GM19438 (cell line): Measurements from ENCODE around the gene DEDD2.

Source experiments
- ATAC-seq: cut with Tn5 transposase; IDR thresholded peaks from one replicate; pipeline ENCODE4 v1.9.1; 2021; ENCODE audit warnings: low read depth; ENCODE audit not compliant: unreplicated experiment

DEDD2 gene

GRCh38 chr19:42249149-42249750 is 31.8 kb upstream of the DEDD2 start:
- no peak for ATAC-seq

DNA sequence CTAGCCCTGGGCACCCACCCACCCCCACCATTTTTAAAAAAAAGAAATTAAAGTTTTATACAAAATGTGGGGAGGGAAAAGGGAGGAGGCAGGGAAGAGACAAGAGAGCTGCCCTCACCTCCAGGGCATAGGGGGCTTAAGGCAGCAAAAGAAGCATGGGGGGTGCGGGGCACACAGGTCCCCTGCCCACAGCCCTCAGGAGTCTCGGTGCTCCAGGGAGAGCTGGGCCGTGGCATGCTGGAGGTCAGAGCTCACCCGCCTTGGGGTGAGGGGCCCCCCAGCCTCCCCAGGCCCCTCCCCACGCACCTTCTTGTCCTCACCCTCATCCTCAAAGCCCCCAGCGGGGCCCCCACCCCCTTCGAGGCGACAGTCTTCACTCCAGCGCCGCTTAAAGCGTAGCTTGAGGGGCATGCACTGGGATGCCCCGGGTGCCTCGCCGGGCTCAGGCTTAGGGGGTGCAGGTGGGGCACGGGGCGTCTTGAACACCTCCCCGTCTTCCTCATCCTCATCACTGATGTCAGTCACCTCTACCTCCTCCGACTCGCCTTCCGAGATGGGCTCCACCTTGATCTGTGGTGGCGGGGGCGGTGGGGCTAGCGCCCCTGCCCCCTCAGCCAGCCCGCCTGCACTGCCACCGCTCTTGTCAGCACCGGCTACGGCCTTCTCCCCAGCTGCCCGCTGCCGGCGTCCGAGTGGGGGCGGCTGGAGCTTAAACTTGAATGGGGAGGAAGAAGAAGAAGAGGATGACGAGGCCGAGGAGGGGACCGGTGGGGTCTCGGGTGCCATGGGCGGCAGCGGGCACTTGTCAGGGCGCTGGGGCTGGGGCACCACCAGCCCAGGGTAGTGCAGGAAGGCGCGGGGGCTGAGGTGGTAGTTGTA is 31.0 kb upstream of the DEDD2 start:
- ATAC-seq, result no peak

- no peak for ATAC-seq
Observed at GRCh38 chr19:42247640-42248199, 30.2 kb upstream of the DEDD2 start.

- no peak for ATAC-seq
Observed at GRCh38 chr19:42246922-42247639, 29.6 kb upstream of the DEDD2 start.

- no peak for ATAC-seq
Observed at GRCh38 chr19:42246143-42246921, 28.9 kb upstream of the DEDD2 start.

DNA sequence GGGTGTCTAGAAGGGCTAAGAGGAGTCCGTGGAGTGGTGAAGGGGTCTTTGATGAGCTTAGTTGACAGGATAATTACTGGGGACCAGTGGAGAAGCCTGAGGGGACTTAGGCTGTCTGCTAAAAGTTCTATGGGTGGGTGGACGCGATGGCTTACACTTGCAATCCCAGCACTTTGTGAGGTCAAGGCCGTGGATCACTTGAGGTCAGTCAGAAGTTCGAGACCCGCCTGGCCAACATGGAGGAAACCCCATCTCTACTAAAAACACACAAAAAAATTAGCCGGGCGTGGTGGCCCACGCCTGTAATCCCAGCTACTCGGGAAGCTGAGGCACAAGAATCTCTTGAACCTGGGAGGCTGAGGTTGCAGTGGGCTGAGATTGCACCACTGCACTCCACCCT is 27.8 kb upstream of the DEDD2 start:
- no peak for ATAC-seq

GRCh38 chr19:42244347-42245220 is 27.1 kb upstream of the DEDD2 start:
- ATAC-seq, result peak; percentile 32

GRCh38 chr19:42242512-42243409 is 25.3 kb upstream of the DEDD2 start, which contains the start of gene GSK3A:
GSK3A (minus strand) TSS chr19:42242602; CDS start chr19:42242465, 137 bp downstream.
- peak; percentile 61 for ATAC-seq

- no peak for ATAC-seq
Observed at GRCh38 chr19:42242069-42242511, 24.6 kb upstream of the DEDD2 start.

GRCh38 chr19:42241279-42241678 is 23.8 kb upstream of the DEDD2 start:
- no peak for ATAC-seq

GRCh38 chr19:42239544-42240220 is 22.2 kb upstream of the DEDD2 start:
- ATAC-seq, result no peak

DNA sequence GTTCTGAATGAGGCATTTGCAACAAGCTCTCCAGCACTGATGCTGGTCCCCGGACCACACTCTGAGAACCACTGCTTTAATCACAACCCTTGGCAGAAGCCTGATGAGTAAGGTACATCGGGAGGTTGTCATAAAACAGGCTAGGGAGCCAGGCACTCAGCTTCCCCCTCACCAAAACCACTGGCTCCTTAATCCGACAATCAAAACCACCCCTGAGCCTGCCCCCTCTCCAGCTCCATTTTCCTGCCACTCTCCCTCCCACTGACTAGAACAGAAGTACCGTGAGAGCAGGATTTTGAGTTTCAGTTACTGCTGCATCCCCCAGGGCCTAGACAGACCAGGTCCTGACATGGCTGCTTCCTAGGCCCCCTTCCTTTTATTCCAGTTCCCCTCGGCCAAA is 17.7 kb upstream of the DEDD2 start:
- no peak for ATAC-seq

DNA sequence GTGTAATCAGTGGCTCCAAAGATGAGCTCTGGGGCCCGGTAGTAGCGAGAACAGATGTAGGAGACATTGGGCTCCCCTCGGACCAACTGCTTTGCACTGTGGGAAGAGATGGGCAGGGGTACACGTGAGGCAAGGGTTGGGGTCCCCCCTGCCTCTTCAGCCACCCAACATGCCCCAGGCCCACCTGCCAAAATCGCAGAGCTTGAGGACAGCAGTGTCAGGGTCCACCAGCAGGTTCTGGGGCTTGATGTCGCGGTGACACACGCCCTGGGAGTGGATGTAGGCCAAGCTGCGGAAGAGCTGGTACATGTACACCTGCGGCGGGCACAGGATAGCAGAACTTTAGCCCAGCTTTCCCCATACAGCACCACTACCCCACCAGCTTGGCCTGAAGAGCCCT is 16.9 kb upstream of the DEDD2 start:
- no peak for ATAC-seq

- ATAC-seq, result no peak
Observed at GRCh38 chr19:42233678-42234292, 16.3 kb upstream of the DEDD2 start.

- ATAC-seq, result no peak
Observed at GRCh38 chr19:42233106-42233505, 15.6 kb upstream of the DEDD2 start.

GRCh38 chr19:42232435-42232834 is 15.0 kb upstream of the DEDD2 start:
- ATAC-seq, result no peak

- no peak for ATAC-seq
Observed at GRCh38 chr19:42230571-42230970, 13.1 kb upstream of the DEDD2 start.
